DMS153 treated with DMSO at 0.1 percent for 48 hours (cell line): ENCODE data around the gene ACE2.

Experiments used
- DNase-seq: peaks from one replicate; lab custom pipeline; 2025; ENCODE audit not compliant: unreplicated experiment; lab: John Stamatoyannopoulos, UW

Gene ACE2

DNA sequence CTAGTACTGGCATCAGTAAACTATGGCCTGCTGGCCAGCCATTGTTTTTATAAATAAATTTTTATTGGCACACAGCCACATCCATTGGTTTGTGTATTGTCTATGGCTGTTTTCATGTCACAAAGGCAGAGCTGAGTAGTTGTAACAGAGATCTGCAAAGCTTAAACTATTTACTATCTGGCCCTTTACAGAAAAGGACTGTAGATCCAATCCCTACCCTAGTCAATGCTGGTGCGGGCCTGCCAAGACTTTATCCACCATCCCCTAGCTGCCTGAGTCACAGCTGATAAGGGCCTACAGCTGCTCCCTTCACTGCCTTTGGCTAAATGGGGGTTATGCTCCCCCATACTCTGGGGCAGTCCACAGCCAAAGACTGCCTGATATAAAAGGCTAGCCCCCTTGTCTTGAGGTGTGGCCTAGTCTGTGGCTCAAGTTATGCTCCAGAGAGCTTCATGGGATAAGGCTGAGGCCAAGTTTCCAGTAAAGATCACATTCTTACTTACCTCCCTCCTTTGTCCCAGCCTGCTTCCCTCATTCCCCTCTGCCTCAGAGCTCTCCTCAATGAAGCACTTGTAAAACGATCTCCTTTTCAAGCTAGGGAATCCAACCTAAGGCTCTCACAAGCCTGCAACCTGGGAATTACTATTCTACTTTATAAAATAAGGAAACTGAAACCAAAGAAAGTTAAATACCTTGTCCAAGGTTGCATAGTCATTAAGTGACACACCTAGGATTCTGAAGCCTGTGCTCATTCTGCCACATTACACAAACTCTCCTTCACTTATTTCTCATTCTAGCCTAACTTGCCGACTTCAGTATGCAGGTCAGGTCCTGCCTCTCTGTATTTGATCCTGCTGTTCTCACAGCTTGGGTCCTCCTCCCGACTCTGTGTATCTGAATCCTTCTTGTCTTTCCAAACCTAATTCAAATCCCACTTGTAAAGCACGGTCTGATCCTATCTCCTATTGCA, 20.7 kb downstream of the ACE2 start:
- no peak for DNase-seq

DNA sequence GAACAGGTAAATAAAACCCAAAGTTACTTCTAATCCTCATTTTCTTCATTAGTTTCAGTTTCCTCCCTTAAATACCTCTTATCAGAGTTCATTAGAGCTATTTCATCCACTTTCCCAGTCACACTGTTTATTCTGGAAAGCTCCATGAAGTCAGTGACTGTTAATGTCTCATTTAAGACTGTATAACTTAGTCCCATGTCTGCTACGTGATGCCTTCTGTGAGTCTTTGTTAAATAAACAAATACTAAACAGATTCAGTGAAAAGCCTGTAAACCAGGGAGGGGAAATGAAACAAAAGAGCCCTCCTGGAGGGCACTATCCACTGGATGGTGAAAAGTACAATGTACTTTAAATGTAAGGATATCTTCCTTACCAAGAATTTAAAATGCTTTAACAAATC, 24.7 kb downstream of the ACE2 start:
- DNase-seq = no peak

DNA sequence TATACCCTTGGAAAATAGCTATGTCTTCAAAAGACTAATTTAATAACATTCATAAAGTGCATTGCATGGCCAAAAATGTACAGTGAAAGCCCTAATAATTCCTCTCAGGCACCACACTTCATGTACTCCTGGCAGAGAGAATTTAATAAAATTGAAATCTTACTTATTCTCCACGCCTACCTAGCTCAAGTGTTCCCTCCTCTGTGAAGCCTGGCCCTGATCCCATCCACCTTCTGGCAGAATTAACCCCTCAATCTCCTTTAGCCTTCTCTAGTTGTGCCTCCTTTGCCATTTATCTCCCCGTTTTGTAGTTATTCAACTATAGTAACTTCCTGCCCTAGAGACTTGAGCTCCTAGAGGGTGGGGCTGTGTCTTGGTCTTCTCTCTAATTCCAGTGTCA, 26.7 kb downstream of the ACE2 start:
- no peak for DNase-seq

DNA sequence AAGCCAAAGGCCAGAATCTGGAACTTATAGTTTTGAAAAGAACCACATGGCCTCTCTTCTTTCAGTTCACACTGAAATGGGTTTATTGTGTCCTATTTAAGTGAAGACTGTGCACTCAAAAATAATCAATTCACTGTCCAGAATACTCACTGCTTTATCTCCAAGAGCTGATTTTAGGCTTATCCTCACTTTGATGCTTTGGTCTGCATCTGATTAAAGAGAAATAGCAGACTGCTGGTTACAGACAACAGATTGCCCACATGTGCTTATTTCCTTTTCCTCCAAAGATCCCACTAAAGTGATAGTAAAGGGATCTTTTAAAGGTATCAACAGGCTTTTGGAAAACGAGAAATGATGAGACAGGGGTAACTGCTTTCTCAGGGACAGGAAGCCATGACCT, 30.6 kb downstream of the ACE2 start:
- no peak for DNase-seq

DNA sequence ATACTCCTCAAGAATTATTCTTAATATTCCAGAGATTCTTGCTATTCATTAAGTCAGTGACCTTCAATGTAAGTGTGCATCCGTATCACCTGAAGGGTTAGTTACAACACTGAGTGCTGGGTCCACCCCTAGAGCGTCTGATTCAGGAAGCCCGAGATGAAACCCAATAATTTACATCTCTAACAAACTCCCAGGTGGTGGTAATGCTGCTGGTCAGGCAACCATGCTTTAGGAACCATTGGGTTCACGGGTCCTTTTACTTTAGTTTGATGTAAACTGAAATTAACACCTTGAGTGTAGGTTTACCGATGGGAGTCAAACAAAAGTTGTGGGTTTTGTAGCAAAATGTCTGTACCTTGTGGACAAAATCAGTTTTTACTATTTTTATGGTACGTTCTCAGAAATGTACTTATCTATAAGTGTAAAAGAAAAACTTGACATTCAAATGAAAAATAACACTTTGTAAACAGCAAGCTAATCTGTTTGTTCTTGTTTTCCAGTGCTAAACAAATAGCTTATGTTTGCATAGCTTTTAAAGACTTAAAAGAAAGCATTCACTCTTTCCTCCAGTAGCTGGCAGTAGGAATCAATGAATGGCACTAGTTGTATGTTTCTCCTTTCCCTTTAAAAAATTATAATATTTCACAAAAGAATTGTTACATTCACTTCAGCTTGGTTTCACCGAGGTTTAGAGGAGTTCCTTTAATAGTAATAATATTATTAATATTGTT, 32.7 kb downstream of the ACE2 start:
- DNase-seq = no peak

DNA sequence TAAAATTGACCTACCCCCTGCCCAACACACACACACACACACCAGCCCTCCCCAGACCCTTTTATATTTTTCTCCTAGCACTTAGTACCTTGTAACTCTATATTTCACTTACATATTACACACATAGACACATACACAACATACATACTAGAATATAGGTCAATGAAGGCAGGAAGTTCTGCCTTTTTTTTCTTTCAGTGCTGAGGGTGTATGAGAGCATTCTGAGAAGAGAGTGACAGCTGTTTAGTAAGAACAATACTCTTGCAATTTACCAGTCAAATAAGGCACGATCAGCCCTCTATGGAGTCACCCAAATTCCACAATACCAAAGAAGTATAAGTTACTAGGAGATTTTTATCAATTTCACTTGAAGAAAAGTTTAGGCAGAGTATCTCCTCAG, 33.5 kb downstream of the ACE2 start:
- DNase-seq = no peak

DNA sequence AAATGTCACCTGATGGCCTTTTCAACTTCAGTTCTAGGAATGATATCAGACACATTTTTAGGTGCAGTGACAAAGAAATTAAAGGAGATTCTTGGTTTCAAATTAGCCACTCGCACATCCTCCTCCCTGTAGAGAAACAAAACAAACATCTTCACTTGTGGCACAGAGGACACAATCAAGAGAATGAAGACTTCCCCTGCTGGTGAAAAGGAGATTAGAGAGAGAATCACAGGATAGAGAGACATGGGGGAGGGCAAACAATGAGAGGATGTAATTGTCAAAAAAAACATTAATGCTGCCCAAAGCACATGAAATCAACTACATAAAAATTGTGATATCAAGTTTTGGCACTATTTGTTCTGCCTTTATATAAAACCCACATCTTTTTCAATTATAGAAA, 34.5 kb downstream of the ACE2 start:
- DNase-seq = no peak

DNA sequence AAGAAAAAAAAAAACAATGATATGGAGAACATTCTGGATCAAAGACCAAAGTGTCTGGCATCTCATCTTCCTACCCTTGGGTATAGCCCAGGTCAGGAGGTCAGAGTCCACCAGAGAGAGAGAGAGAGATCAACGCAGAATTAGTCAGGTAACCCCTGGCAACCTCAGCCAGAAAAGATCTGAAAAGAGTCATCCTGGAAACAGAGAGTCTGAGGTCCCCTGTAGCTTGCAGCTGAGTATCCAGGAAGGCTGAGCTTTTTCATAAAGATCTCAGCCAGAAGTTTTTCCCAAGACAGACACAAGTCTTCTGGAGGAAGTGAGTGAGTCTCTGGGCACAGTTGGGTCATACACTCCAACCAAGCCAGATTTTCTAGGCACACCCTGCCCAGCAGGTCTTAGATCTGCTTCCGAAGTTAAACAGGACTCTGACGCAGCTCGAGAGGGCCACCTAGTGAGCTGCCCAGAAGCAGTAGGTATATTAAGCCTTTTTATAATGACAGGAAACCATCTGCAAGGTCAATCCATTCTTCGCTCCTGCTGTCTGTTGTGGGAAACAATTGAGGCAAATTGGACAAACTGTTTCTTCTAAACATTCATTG, 35.7 kb downstream of the ACE2 start:
- DNase-seq = peak; percentile 16

DNA sequence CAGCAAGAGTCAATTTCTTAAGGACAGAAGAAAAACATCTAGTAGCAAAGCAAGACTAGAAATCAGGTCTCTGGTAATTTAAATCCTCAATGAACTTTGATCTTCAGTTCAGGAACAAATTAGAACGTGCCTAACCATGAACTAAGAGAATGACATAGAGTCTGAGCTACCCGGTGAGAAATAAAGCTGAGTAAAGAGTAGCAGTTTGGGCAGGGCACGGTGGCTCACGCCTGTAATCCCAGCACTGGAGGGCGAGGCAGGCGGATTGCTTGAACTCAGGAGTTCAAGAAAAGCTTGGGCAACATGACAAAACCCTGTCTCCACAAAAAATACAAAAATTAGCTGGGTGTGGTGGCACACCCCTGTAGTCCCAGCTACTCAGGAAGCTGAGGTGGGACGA, 37.7 kb downstream of the ACE2 start:
- no peak for DNase-seq

DNA sequence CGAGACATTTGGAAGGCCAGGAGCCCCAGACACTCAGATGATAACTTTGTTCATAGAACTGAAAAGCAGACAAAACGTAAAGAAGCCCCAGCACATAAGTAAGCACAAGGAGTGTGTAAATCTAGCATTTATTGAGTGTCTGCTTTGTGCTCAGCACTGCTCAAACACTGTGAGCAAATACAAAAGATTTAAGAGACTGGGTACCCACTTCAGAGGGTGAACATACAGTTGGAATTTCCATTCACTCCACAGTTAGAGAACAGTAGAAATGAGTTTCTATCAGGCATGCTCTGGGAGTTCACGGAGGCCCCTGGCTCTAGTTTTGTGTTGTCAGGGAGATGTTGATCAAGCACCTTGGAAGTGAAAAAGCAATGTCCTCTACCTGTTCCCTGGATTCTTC, 39.8 kb downstream of the ACE2 start:
- DNase-seq = no peak

DNA sequence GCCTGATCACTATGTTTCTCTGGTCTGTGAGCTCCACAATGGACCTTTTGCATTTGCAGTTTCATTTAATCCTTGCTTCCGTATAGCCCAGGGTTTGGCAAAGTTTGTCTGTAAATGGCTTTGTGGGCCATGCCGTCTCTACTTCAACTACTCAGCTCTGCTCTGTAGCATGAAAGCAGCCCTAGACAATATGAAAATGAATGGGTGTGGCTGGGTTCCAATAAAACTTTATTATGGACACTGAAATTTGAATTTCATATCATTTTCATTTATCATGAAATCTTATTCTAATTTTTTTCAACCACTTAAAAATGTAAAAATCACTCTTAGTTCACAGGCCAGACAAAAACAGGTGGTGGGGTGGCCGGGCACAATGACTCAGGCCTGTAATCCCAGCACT, 41.5 kb downstream of the ACE2 start:
- no peak for DNase-seq

DNA sequence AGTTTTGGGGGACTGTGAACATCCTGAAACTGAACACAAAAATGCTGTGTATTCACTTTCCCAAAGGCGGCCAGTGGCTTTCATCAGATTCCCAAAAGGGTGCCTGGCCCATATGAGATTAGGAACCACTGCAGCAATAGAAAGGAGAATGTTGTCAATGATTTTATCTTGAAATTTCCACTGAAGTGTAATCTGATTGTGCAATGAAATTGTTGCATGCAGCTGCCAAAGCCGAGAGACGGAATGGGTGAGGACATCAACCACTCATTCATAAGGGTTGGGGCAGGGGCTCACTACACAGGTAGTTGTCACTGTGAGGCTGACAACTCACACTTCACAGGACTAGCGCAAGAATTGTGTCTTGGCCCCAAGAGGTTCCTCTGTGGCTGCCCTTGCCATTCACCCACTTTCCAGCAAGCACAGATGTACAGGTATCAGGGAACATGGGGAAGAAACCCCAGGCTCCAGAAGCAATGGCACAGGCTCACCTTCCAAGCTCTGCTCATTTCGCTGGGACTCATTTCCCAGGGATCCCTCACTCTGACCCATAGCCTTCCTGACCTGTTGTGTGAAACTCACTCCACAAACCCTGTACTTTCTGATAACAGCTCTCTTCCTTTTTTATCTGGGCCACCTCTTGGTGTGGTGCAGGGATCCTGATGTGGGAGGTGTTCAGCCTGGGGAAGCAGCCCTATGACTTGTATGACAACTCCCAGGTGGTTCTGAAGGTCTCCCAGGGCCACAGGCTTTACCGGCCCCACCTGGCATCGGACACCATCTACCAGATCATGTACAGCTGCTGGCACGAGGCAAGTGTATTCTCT, 51.4 kb downstream of the ACE2 start:
- DNase-seq = no peak

DNA sequence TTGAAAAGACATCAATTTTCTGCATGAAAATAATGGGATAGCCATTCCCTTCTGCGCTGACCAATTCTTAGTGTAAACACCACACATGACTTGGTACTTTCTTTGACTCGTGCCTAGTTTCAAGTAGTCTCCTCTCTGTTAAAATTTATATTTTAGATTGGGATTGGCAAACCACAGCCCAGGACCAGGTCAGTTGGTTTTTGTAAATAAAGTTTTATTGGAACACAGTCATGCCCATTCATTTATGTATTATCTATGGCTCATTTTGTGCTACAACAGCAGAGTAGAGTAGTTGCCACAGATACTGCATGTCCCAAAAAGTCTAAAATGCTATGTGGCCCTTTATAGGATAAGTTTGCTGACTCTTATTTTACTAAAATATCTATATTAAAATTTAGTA, 53.4 kb downstream of the ACE2 start:
- no peak for DNase-seq

DNA sequence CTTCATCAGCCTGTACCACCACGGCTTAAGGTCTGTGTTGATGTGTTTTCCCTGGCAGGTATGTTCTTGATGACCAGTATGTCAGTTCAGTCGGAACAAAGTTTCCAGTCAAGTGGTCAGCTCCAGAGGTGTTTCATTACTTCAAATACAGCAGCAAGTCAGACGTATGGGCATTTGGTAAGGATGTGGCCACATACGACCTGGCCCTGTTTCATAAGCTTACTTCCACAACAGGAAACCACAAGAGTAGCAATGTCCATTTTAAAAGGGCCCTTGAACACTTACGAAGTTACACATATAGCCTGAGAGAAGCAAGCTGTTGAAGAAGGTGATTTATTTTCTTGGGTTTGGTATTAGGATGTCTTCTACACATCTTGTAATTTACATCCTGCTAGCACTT, 54.0 kb downstream of the ACE2 start:
- DNase-seq = no peak

DNA sequence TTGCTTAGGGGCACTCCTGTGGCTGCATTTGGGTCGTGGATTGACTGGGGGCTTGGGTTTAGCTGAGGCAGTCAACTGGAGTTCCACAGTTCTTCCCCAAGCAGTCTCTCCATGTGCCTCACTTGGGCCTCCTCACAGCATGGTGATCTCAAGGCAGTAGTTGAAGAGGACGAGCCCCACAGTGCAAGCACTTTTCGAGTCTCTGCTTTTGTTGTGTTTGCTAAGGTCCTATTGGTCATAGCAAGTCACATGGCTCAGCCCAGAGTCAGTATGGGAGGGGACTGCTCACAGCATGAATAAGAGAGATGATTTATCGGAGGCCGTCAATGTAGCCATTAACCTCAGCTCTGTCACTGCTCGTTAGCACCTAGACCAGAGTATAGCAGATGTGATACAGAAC, 70.4 kb downstream of the ACE2 start:
- DNase-seq = no peak

DNA sequence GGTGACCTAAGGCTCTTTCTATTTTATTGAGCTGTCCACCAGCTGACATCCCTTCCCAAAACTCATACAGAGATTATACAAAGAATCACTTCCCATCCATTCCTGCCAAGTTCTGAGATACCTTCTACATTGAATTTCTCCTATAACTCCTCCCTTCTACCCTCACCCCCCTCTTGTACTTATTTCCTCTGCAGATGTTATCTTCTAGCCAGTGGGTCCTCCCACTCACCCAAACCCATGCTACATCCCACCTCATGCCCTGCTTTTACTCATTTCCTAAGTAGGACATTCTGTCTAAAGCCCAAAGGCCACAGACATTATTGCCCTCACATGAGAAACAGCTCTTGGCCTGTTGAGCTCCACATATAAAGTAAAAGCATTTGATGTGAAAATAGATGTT, 71.6 kb downstream of the ACE2 start:
- DNase-seq = no peak

DNA sequence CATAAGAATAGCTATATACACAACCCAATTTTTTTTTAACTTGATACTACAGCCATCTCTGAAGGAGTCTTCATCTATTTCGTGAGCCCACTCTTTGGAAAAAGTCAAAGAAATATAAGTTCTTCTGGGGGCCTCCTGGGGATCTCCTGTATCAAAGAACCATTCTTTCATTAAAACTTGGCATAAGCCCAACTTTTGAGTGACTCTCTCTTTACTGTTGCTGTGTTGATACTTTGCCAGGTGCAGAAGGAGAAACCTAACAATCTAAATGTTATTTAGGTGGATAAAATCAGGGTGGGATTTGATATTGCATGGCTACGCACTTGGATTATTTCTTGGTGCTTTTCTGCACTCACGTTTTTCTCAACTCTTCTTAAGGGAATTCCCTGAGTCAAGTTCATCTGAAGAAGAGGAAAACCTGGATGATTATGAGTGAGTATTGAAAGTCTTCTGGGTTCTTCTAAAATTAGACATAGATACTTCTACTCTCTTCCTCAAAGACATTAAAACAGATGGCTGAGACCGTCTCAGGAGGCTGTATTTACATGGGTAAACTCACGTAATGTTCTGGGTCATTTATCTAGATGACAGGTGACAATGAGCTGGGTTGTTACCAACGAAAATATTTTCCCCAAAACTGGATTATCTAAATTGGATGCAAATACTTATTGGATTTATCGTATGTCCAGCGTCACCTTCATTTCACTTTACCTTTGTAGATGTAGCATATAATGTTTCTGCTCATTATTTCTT, 74.9 kb downstream of the ACE2 start:
- peak; percentile 31 for DNase-seq

DNA sequence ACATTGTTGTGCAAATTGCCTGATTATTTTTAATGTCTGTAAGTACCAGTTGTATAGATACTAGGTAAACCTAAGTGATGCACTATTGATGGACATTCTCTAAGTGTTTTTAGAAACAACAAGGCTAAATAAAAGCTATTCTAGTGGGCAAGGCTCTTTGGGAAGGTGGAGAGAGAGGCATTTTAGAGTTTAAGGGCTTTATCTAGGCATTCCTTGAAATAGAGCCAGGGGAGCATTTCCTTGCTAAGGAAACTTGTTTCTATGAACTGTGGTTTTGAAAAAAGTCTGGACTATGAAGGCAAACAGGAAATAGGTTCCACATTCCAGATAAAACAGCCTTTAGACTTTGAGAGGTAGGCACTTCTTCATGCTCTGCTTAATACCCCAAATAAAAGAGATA, 76.3 kb downstream of the ACE2 start:
- DNase-seq = no peak

DNA sequence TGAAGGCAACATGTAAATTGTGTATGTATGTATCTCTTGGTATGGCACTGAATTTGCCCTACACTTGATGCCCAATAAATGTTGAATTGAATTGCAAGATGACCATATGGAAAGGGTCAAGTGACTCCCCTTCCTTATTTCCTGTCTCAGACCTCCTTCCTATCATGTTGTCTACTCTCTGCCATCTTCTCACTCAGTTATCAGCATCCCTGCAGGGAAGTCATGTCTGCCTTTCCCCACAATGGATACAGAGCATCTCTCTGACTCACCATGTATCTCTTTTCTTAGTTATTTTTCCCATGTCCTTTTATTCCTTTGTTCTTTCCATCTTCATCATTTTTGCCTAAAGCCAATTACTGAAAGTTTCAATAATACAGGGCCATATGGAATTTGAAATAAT, 77.7 kb downstream of the ACE2 start:
- no peak for DNase-seq

DNA sequence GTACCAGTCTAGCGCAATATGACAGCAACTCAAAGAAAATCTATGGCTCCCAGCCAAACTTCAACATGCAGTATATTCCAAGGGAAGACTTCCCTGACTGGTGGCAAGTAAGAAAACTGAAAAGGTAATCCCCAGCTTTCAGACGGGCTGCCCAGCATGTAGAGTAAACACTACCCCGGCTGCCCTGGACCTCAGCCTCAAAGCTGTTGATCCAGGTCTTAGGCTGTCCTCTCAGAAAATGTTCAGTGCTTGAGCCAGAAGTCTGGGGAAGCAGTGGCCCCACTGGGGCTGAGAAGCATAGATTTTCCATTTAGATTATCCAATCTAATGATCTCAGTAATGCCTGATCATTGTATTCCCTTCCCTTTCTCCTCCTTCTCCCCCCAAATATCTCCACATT, 78.3 kb downstream of the ACE2 start:
- DNase-seq = no peak
